ENCODE results near the gene MAD1L1.

DNA sequence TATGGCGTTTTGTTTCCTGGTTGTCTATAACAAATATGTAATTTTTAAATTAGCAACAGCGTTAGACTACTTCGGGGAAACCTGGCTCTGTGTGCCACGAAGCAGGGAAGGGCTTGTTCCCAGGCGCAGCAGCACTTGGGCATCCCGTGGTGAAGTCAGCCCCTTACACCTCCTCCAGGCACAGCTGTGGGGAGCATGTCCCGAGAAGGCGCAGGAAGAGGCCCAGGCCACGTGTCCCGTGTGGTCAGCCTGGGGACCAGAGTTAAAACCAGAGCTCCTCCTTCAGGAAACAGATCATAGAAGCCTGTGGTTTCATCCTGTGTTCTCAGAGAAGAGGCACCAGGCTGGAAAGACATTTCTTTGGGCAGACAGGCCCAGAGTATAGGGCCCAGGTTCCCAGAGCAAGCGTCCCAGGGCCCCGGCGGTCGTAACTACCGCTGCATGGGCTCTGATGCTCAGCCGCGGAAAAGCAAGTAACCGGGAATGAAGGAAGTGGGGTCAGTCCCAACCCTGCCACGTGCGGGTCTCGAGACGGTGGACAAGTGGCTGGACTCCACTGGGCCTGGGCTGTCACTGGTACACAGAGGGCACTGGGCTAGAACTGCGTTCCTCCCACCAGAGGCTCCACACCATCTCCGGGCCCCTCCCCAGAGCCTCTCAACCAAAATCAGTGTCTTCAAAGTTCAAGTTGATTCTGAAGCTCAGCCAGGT is 16.4 kb upstream of the MAD1L1 start:
- no peak for TF ChIP-seq POLR2A (IDR thresholded peaks at IDR 0.05; ENCODE audit: low read depth, low read length)
- 0 out of 2 replicates have a peak, but pooled peaks have one; percentile 4 for TF ChIP-seq POLR2AphosphoS5 (IDR thresholded peaks at IDR 0.05; ENCODE audit: low read depth, low read length)
- no peak for TF ChIP-seq TAF1 (IDR thresholded peaks at IDR 0.05; ENCODE audit: borderline replicate concordance, low read depth, low read length)
